NT2/D1 (cell line): ENCODE results near the gene AHDC1.

Experiments
- SUZ12 ChIP-seq: IDR thresholded peaks from 2 replicates; pipeline ENCODE4 v1.6.1; 2011; ENCODE audit not compliant: insufficient read length, insufficient read depth; ENCODE audit errors: extremely low read depth
- YY1 ChIP-seq: IDR thresholded peaks from 2 replicates; pipeline ENCODE4 v1.6.1; 2011; ENCODE audit not compliant: insufficient read length, insufficient read depth
- ZNF274 ChIP-seq: IDR thresholded peaks from 2 replicates; pipeline ENCODE4 v1.6.1; 2011; ENCODE audit warnings: mild to moderate bottlenecking, low read depth, low read length

GRCh38 chr1:27626031-27626935 is 22.3 kb upstream of the AHDC1 start:
- TF ChIP-seq YY1 (no peak), ZNF274 (no peak), SUZ12 (no peak)
